ENCODE measurements around the gene COL4A4.

The COL4A4 gene

DNA sequence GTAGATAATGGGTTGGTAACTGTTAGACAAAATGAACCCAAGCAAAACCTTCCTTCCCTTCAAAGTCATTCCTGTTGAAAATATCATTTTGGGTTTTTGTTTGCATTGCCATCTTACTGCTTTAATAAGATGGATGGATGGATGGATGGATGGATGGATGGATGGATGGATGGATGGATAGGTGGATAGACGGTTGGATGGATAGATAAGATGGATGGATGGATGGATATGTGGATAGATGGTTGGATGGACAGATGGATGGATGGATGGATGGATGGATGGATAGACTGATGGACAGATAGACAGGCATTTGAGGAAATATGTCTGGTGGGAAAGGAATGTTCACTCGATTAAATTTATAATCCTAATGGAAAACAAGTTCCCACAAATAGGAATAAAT lies 133.2 kb downstream of the COL4A4 start:
- DNase-seq (ENCODE audit: low spot score): no peak

DNA sequence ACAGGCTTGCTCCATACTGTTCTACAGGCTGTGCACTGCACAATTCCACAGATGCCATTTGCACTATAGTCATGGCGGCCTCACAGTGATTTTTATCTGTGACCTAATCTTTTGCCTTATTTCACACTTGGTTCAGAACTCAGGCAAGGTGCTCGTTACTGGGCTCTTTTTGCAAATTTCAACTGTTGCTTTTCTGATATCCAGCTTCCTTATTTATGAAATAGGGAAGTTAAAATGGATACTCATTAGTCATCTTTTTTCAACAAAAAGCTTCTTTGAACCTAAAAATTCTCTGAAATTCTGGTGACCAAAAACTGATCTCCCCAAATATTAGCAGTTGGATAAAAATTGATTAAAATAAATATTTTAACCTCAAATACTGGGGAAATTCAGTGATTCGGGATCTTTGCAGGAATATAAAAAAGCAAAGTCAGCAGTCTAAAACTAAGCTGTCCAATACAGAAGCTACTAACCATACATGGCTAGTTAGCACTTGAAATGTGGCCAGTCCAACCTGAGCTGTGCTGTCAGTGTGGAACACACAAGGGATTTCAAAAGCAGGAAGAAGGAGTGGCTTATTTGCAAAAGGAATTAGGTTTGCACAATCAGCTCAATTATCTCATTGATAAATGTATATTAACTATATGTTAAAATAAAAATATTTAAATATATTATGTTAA lies 134.4 kb downstream of the COL4A4 start:
- no peak for DNase-seq (ENCODE audit: low spot score)

DNA sequence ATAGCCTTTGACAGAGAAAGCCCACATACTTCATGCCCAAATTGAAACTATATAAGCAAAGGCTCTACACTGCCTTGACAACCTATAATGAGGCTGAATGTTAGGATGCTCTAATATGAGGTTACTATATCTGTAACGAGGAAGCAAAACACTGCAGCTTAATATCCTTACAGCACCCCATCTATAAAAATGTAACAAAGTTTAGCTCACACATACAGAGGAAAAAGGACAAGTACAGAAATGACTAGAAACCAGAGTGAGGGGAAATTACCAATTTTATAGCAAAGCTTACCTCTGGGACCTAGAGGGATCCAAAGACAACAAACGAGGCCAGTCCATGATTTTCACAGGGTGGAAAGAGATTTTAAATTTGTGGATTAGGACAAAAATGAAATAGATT lies 138.5 kb downstream of the COL4A4 start:
- no peak for DNase-seq (ENCODE audit: low spot score)

DNA sequence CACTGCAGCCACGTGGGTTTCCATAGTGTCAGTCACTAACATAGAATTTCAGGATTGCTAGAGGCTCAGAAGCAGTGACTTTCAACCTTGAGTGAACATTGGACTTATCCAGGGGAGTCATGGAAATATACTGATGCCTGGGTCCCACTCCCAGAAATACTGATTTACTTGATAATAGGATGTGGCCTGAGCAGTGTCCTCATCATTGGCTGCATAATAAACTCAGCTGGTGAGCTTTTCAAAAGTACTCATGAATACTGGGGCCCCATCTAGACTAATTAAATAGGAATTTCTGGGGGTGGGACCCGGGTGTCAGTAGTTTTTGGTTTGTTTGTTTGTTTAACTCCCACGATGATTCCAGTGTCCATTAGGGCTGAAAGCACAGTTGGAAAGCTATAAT lies 141.4 kb downstream of the COL4A4 start:
- no peak for DNase-seq (ENCODE audit: low spot score)

DNA sequence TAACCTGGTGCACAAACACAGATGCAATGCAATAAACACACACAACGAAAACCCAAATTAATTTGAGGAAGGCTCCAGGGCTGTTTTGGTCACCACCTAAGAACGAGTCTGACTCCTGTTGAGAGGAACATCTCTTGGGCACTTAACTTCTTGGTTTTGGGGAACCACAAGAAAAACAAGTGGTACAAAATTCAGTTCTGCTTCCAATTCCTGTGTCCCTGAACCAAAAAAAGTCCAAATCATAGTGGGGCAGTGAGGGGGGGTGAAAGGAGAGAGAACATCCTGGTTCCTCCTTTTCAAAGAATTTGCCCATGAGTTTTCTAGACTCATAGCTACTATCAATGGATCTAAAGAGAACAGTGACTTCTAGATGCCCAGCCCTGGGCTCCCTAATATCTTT lies 143.6 kb downstream of the COL4A4 start:
- no peak for DNase-seq (ENCODE audit: low spot score)

DNA sequence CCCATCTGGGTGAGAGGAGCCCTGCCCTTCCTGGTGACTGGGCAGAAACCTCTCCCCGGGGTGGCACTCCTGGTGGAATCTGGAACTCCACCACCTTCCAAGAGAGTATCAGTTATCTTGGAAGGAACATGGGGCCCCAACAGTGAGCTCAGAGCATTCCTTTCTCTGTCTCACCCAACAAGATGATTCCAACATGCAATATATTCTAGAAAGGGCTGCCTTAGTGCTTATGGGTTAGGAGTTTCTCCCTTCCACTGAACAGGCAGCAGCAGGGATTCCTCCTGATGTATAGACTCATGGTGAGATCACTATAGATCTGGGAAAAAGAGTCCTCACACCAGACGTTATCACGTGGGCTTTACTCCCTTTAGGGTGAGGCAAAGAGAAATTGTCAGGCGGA lies 147.1 kb downstream of the COL4A4 start:
- DNase-seq (ENCODE audit: low spot score): no peak

DNA sequence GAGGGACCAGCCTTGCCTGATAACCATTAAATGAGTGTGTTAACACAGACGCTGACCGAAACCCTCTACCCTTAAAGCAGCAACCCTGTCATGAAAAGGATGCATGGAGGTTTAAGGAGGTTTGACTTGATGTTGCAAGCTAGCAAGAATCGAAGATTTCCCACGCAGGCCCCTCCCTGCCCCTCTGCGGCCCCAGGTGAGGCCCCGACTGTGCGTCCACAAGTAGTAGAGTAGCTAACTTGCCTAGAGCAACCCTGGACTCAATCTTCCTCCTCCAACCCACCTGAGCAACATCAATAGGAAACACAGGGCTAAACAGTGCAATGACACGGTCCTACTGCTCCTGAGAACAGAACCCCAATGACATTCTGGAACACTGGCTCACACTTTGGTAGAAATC lies 150.1 kb downstream of the COL4A4 start:
- no peak for DNase-seq (ENCODE audit: low spot score)

DNA sequence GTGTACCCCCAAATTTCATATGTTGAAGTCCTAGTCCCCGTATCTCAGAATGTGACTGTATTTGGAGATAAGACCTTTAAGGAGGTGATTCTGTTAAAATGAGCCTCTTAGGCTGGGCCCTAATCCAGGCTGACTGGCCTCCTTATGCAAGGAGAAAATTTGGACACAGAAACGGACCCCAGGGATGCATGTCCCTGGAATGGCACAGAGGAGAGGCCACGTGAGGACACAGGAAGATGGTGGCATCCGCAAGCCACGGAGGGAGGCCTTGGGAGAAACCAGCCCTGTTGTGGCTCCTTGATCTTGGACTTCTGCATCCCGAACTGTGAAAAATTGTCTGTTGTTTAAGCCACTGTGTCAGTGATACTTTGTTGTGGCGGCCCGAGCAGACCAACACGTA lies 150.7 kb downstream of the COL4A4 start:
- no peak for DNase-seq (ENCODE audit: low spot score)

DNA sequence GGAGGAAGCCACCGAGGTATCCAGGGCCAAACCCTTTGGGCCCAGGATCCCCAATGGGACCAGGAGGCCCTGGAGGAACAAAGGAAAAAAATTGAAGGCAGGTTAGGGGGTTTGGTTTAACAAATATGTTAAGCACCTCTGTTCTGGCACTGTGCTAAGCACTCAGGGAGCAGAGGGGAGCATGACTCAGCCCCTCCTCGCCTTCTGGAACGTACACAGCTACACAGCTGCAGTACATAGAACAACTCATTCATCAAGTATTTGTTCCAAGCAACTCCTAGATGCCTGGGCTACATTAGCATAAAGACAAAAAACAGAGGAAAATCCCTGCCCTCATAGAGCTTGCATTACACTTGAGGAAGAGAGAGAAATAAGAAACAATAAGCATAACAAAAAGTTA lies 153.6 kb downstream of the COL4A4 start:
- DNase-seq (ENCODE audit: low spot score): no peak

DNA sequence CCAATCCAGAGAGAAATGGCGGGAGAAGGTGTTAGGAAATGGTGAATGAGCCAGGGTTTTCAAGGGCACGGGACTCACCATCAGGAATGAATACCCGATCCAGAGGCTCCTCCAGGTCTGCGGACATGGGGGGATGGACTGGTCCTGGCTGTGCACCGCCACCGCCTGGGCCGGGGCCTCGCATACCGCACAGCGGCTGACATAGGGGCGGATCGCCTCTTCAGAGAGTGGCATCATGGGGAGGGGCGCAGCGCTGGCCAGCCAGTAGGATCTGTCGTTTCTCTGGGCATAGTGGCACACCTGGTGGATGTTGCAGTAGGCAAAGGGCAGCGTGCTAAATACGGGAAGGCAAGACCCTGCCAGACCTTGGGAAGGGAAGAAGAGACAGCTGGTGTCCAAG lies 156.1 kb downstream of the COL4A4 start:
- DNase-seq (ENCODE audit: low spot score): no peak

DNA sequence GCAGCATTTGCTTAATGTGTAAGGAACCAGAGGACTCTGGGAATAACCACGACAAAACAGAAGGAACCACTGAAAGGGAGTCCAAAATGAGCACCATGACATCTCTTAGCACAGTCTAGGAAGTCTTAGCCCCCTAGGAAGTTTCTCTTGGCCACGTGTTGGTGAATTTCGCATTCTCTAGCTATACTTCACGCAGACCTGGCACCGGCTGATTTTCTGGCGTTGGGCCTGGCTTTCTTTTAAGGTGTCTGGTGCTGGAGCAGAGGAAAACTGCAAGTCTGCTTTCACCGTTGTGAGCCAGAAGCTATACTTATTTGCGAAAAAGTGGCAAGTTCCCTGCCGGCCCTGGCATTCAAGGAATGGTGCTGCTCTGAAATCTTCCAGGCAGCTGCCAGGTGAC lies 156.9 kb downstream of the COL4A4 start:
- DNase-seq (ENCODE audit: low spot score): no peak

DNA sequence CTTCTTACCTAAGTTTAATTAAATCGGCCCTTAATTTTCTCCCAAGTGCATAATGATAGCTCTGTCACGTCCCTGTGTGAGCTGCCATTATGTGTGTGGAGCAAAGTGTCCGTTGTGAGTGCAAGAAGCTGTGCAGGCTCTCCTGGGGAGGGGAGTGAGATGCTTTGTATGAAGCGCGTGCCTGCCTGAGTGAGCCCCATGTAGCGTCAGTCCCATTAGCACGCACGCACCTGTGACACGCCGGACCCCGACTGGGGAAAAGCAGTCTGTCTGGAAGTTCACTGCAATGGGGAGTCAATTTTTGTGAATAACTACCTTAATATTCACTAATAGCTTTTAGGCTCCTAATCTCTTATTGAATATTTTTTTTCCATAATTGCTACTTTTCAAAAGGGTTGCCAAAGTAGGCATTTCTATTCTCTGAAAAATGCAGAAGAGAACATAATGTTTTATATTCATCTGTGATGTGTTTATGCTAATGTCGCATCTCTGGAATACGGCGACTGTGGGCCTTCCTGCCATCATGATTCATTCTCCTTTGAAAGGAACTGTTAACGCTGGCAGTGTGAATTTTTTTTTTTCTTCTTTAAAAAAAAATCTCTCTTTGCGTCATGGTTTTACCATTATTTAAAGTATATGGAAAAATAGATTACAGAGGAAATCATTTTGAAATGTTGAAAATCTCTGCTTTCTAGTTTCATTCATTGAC lies 157.7 kb downstream of the COL4A4 start:
- no peak for DNase-seq (ENCODE audit: low spot score)

DNA sequence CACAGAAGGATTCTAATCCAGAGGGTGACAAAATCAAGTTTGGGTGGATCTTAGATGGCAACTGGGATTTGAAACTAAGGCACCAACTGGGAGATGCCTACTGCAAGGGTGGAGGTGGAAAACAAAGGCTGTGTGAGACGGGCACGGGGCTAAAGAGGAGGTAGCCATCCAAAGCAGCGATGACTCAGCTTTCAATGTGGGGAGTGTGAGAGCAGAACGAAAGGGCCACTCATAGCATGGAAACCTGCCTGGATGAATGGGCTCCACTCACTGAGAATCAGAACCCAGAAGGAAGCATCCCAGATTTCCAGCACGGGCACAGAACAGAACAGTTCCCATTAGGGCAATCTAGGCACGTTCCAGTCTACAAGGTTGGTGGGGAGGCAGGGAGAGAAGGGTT lies 159.5 kb downstream of the COL4A4 start:
- no peak for DNase-seq (ENCODE audit: low spot score)

DNA sequence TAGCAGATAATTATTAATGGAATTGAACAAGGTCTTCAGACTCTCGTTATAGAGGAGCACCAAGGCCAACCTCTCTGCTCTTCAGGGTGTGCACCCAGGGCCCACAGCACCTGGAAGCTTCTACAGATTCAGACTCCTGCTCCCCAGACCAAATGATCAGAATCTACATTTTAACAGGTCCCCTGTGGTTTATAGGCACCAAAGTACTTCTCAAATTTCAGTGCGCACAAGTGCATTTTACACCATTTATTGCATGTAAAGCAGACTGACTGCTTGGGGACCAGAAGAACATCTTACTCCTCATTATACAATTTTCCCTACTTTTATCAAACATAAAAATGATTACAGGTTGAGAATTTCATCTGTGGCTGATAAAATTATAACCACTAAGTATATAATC lies 163.9 kb downstream of the COL4A4 start:
- DNase-seq (ENCODE audit: low spot score): no peak

DNA sequence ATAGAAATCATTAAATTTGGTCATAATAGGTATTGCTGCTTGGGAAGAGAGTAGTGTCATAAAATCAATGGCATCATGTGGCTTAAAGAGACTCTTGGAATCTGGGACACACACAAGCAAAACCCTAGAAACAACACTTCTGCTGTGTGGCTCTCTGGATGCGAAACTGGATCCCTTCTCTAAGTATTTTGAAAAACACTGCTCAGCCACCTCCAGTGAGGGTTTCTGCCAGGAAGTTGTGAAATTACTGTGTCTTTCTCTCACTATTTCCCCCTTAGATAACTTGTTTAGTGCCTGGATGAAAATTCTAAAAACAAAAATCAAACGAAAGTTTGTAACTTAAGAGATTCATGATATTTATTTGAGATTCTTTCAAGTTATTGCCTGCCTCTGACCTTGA lies 164.3 kb downstream of the COL4A4 start:
- DNase-seq (ENCODE audit: low spot score): no peak

DNA sequence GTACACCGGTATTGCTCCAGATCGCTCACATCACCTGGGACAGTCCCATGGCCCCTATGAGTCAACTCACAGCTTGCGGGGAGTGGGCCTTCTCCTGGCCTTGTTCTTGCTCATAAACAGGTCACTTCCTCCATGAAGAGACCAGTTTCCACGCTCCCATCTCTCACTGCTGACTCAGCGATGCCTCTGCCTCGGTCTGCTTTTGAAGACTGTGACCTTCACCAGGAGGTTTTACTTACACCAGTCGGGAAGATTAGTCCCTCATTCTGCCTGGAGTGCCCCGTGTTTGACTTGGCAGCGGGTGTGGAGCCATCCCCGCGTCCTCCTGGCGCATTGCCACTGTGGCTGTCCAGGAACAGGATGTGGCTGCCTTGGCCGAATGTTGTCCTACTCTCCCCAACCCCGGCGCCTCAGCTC lies 168.4 kb downstream of the COL4A4 start:
- DNase-seq (ENCODE audit: low spot score): no peak

DNA sequence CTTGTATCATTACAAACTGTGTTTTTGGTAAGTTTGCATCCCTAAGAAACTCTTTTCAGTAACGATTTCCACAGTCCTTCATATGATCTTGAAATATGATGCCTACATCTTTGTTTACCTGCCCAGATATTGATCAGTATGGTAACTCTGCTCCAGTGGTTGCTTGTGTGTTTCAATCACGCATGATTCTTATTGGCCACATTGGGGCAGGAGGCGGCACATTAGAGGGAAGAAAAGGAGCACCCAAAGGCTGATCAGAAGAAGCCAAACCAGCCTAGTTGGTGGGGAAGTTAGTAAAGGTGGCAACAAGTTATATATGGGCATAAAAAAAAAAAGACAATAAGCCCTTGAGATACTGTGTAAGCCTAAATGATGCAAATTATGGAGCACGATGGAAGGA lies 169.2 kb downstream of the COL4A4 start:
- no peak for DNase-seq (ENCODE audit: low spot score)

DNA sequence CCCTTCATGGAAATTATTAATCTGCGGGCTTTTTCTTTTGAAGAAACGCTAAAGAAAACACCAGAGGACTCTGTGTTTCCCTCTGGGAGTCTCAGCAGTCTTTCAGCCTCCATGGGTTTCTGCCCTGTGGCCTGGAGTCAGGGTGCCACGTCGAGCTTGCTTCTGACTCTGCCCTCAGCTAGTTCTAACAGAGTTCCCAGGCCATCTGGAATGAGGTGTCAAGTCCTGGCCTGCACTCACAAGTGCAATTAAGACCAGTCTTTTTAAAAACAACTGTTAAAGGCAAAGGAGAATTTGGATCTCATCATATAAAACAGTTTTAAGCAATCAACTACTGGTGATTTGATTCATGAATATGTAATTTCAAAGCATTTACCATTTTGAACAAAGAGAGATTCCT lies 170.8 kb downstream of the COL4A4 start:
- no peak for DNase-seq (ENCODE audit: low spot score)

DNA sequence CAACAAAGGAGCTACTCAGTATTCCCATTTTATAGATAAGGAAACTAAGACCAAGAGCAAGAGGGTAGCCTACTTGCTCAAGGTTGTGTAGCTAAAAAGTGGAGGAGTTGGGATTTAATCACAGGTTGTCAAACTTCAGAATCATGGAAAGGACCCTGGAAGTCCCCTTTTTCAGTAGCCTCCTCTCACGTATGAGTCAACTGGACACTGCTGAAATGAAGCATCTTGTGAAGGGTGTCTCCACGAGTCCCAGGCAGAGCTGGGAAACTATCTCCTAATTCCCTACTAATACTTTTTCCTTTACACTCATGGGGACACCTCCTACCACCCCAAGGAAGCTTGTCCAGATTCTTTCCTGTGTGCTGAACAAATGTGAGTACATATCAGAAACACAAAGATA lies 172.3 kb downstream of the COL4A4 start:
- no peak for DNase-seq (ENCODE audit: low spot score)

DNA sequence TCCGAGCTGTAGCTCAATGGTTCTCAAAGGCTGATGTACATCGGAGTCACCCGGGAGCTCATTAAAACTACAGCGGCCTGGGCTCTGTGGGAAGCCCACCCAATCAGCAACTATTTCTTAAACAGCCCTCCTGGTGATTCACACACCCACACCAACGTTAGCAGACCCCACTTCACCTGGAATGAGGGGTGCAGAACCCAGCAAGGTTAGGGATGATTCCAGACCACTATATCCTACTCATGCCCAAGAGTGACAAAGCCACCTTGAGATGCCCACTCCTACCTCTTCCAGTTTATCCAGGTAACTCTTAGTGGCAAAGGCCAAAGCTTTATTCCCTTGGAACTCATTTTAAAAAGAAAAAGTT lies 178.4 kb downstream of the COL4A4 start:
- no peak for DNase-seq (ENCODE audit: low spot score)

DNA sequence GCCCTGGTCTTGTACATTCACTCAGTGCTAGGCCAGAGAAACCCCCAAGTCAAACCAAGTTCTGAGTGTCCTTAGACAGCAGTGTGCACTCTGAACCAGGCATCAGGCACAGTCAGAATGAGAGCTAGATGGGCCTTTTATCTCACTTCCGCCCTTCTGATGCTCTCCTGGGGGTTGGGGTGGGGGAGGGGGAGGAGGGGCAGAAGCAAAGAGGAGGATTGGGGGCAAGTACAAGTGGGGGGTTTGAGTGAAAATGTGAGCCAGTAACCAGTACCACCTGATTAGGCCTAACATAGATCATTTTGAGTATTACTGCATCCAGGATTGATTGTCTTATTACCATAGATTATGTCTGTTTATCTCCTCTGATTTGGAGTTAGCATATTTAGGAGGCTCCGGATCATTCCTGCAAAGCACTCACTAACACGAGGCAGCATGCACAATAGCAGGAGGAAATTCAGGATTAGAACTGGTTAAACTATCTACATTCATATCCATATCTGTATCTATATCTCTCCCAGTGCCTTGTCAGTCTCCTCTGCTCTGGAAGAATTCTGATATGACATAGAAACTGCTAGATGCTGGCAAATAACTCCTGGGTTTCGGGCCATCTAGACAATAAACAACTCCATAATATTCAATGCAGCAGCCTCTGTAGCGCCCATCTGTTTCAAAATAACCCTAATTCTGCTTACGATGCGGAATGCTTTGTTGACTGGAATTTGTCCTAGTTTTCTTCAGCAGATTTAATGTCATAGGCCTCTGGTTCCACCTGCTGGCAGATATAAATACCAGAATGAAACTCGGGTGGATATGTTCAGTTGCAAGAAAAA lies 179.0 kb downstream of the COL4A4 start:
- peak; percentile 95 for DNase-seq (ENCODE audit: low spot score)

DNA sequence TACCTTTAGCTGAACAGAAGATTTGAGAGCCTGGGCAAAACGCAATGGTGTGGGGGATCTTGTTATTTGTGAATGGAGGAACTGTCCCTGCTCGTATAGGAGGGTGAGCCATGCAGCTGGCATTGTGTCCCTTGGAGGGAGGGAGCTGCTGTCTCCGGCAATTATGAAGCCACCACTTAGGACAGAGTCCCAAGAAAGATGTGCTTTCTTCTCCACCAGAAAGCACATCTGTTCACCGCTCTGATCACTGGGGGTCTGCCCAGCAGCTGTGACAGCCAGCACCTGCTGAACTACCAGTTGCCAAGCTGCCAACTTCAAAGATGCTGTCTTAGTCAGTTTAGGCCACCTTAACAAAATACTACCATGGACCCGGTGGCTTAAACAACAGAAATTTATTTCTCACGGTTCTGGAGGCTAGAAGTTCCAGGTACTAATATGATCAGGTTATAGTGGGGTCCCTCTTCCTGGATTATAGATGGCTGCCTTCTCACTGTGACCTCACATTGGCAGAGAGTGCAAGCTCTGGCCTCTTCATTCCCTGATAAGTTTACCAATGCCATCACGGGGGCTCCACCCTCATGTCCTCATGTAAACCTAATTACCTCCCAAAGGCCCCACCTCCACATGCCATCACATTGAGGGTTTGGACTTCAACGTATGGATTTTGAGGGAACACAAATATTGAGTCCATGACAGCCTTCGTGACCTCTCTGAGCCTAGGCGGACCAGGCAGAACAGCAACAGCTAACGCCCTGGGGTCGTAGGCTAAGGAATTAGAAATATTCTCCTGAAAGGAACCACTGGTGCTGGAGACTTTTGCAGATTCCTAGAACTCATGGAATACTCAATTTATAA lies 179.9 kb downstream of the COL4A4 start:
- no peak for DNase-seq (ENCODE audit: low spot score)

Data from cerebellar cortex (tissue), 1 donor.